ENCODE data around the gene PRICKLE3.

GRCh38 chrX:49174723-49175122 lies 11.4 kb downstream of the PRICKLE3 start:
- TF ChIP-seq EZH2 (IDR thresholded peaks at IDR 0.05; ENCODE audit: low read depth, unreplicated experiment) (no peak), CTCF (conservative IDR thresholded peaks at IDR 0.05; ENCODE audit: low read depth in 2 of 2) (no peak), POLR2AphosphoS5 (IDR thresholded peaks at IDR 0.05; ENCODE audit: low read depth) (no peak), REST (IDR thresholded peaks at IDR 0.05; ENCODE audit: unreplicated experiment) (no peak), ZNF114 (CRISPR knock-in tag; IDR thresholded peaks at IDR 0.05) (no peak), CREB1 (CRISPR knock-in tag; IDR thresholded peaks at IDR 0.05; ENCODE audit: low read depth) (no peak), EZH2phosphoT487 (IDR thresholded peaks at IDR 0.05; ENCODE audit: unreplicated experiment) (no peak), ETS1 (IDR thresholded peaks at IDR 0.05) (no peak), JUNB (IDR thresholded peaks at IDR 0.05; ENCODE audit: unreplicated experiment) (no peak), ZNF331 (CRISPR knock-in tag; IDR thresholded peaks at IDR 0.05; ENCODE audit: low read depth) (no peak)
